SU-DHL-6 (cell line): ENCODE data around the gene UBASH3A.

Source experiments
- EZH2phosphoT487 ChIP-seq: fragments of 200-600 bp; sonication (generic), shearing (Covaris generic); conservative IDR thresholded peaks from 2 replicates; pipeline ENCODE4 v1.6.1; 2018; ENCODE audit warnings: mild to moderate bottlenecking, antibody characterized with exemption, low read length, moderate library complexity, mixed read lengths
- TF ChIP-seq, protein P1 (sequence below): fragments of 200-600 bp; sonication (generic); IDR thresholded peaks from one replicate; pipeline ENCODE4 v1.5.1; 2017; ENCODE audit warnings: antibody characterized with exemption, mild to moderate bottlenecking, low read length, moderate library complexity; ENCODE audit not compliant: insufficient read depth, poor library complexity, severe bottlenecking

DNA sequence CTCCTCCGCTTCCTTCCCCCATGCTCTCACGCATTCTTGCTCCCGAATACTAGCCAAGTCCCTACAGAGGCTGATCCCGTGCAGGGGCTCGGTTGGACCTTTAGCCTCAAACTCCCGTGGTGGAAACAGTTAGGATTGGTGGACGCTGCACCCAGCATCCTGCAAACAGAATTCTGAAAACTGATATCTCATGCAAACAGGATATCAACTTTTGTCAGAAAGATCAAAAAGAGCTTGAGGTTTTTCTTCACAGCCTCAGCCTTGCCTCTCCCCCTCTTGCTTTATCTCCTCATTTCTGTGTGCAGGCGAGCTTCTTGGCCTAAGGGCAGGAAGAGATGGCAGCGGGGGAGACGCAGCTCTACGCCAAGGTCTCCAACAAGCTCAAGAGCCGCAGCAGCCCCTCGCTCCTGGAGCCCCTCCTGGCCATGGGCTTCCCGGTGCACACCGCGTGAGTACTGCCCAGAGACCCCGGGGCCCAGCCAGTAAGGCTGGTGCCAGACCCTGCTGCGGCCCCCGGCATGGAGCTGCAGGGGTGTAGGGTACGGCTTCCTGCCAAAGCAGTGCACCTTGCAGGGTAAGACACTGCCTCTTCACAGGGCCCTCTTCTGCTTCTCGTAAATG lies at the start of gene UBASH3A:
- TF ChIP-seq, protein P1, sequence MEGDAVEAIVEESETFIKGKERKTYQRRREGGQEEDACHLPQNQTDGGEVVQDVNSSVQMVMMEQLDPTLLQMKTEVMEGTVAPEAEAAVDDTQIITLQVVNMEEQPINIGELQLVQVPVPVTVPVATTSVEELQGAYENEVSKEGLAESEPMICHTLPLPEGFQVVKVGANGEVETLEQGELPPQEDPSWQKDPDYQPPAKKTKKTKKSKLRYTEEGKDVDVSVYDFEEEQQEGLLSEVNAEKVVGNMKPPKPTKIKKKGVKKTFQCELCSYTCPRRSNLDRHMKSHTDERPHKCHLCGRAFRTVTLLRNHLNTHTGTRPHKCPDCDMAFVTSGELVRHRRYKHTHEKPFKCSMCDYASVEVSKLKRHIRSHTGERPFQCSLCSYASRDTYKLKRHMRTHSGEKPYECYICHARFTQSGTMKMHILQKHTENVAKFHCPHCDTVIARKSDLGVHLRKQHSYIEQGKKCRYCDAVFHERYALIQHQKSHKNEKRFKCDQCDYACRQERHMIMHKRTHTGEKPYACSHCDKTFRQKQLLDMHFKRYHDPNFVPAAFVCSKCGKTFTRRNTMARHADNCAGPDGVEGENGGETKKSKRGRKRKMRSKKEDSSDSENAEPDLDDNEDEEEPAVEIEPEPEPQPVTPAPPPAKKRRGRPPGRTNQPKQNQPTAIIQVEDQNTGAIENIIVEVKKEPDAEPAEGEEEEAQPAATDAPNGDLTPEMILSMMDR: no peak
- TF ChIP-seq EZH2phosphoT487: no peak
